ENCODE data around the gene SYP. TPM values are rescaled to one million over a fixed set of nuclear protein-coding genes. Genes with fewer than 3 reads are reported as not detected.

SYP gene
- total RNA-seq, 3 donors from 2014 or later (not counting 1 experiment from before 2014, with no cell fraction given), result 0.36 to 1.0 (median 0.80) TPM

- no peaks in the 10 kb centered on the region for H3K36me3 Mint-ChIP-seq
- H3K27ac Mint-ChIP-seq, result no peak overlapping the region
- no peaks in the 10 kb centered on the region for H3K9me3 Mint-ChIP-seq
- Histone ChIP-seq H3K27ac (ENCODE audit: low read length) (no peak overlapping the region), H3K27me3 (ENCODE audit: control insufficient read depth, insufficient read depth, low read length) (no peaks in the 10 kb centered on the region), H3K9me3 (ENCODE audit: control insufficient read depth, insufficient read depth, low read length) (no peaks in the 10 kb centered on the region), H3K36me3 (ENCODE audit: control insufficient read depth, insufficient read depth, low read length) (no peaks in the 10 kb centered on the region), H3K4me1 (ENCODE audit: control insufficient read depth, insufficient read depth, low read length) (peaks cover 19% of the 10 kb centered on the region), H3K4me3 (ENCODE audit: low read length) (no peak overlapping the region)
- 94% methylated on average over 2 of the region's 2 CpGs for WGBS (ENCODE audit: insufficient coverage)
- peaks cover 4% of the 10 kb centered on the region in 2 donors for H3K27me3 Mint-ChIP-seq (ENCODE audit: low read depth in 2 of 2)
- intact Hi-C loops (cut with micrococcal nuclease), result no loop called here
- TF ChIP-seq CTCF (IDR thresholded peaks at IDR 0.05), result no peak
- DNase-seq (no peak), ATAC-seq (no peak)
- H3K4me3 Mint-ChIP-seq, result no peak overlapping the region
- H3K4me1 Mint-ChIP-seq, result peaks cover 0 to 20% of the 10 kb centered on the region in 2 donors
These were observed 27.7 kb upstream of the SYP start for GRCh38 chrX:49227726-49228125.

- H3K4me1 Mint-ChIP-seq, result peaks cover 0 to 23% of the 10 kb centered on the region in 2 donors
- peaks cover 5 to 7% of the 10 kb centered on the region in 2 donors for H3K27me3 Mint-ChIP-seq (ENCODE audit: low read depth in 2 of 2)
- Histone ChIP-seq H3K27me3 (ENCODE audit: control insufficient read depth, insufficient read depth, low read length) (no peaks in the 10 kb centered on the region), H3K36me3 (ENCODE audit: control insufficient read depth, insufficient read depth, low read length) (no peaks in the 10 kb centered on the region), H3K4me1 (ENCODE audit: control insufficient read depth, insufficient read depth, low read length) (peaks cover 19% of the 10 kb centered on the region), H3K9me3 (ENCODE audit: control insufficient read depth, insufficient read depth, low read length) (no peaks in the 10 kb centered on the region), H3K27ac (ENCODE audit: low read length) (no peak overlapping the region), H3K4me3 (ENCODE audit: low read length) (no peak overlapping the region)
- intact Hi-C loops (cut with micrococcal nuclease), result no loop called here
- DNase-seq, result no peak
- H3K9me3 Mint-ChIP-seq, result no peaks in the 10 kb centered on the region
- H3K27ac Mint-ChIP-seq, result no peak overlapping the region
- no peak overlapping the region for H3K4me3 Mint-ChIP-seq
- 98% methylated on average over 3 of the region's 9 CpGs for WGBS (ENCODE audit: insufficient coverage)
- no peak for ATAC-seq
- no peaks in the 10 kb centered on the region for H3K36me3 Mint-ChIP-seq
- TF ChIP-seq CTCF (IDR thresholded peaks at IDR 0.05), result no peak
These were observed 27.0 kb upstream of the SYP start for GRCh38 chrX:49226946-49227345.

- 78% methylated on average over 14 of the region's 14 CpGs for WGBS (ENCODE audit: insufficient coverage)
- no peak overlapping the region for H3K27ac Mint-ChIP-seq
- no peak for ATAC-seq
These were observed 25.9 kb upstream of the SYP start for GRCh38 chrX:49225858-49226257.

More at GRCh38 chrX:49225858-49226257, 25.9 kb upstream of the SYP start:
- Histone ChIP-seq H3K36me3 (ENCODE audit: control insufficient read depth, insufficient read depth, low read length) (no peaks in the 10 kb centered on the region), H3K27ac (ENCODE audit: low read length) (no peak overlapping the region), H3K4me1 (ENCODE audit: control insufficient read depth, insufficient read depth, low read length) (peaks cover 11% of the 10 kb centered on the region), H3K9me3 (ENCODE audit: control insufficient read depth, insufficient read depth, low read length) (no peaks in the 10 kb centered on the region), H3K27me3 (ENCODE audit: control insufficient read depth, insufficient read depth, low read length) (no peaks in the 10 kb centered on the region), H3K4me3 (ENCODE audit: low read length) (no peak overlapping the region)
- Mint-ChIP-seq H3K27me3 (ENCODE audit: low read depth in 2 of 2) (peaks cover 7 to 9% of the 10 kb centered on the region in 2 donors), H3K9me3 (no peaks in the 10 kb centered on the region), H3K36me3 (no peaks in the 10 kb centered on the region), H3K4me1 (peaks cover 0 to 17% of the 10 kb centered on the region in 2 donors), H3K4me3 (no peak overlapping the region)
- intact Hi-C loops (cut with micrococcal nuclease), result no loop called here
- no peak for TF ChIP-seq CTCF (IDR thresholded peaks at IDR 0.05)
- DNase-seq, result no peak
